LHCN-M2 (cell line): ENCODE measurements around the gene ARHGAP9. TPM values are rescaled to one million over a fixed set of nuclear protein-coding genes. Genes with fewer than 3 reads are reported as not detected.

Experiments used
- DNase-seq: peaks from one replicate; pipeline ENCODE4 v3.0.0-alpha.2; 2012; ENCODE audit warnings: low read depth
- polyA plus RNA-seq: library from polyadenylated mRNA; unstranded; fragments of >200 nt; gene quantifications from one replicate; pipeline ENCODE4 v1.2.1, GENCODE V29; 2012; ENCODE audit warnings: missing spikeins
- total RNA-seq: library from RNA; depleted of rRNA; stranded (reverse); fragments of >200 nt; gene quantifications from 2 replicates; pipeline ENCODE4 v1.2.3, GENCODE V29; 2014; rRNA removed

ARHGAP9 gene
- total RNA-seq, result 0.23 TPM in 1 of 2 replicates, not detected in the other
- polyA plus RNA-seq, result 0.21 TPM

GRCh38 chr12:57479376-57480115 lies at the start of gene ARHGAP9:
ARHGAP9 (minus strand) TSS chr12:57479866; CDS start chr12:57479406, 460 bp downstream.
- no peak for DNase-seq

GRCh38 chr12:57528831-57529555 lies 49.3 kb upstream of the ARHGAP9 start:
- no peak for DNase-seq

- DNase-seq, result no peak
Observed at GRCh38 chr12:57528176-57528575, 48.5 kb upstream of the ARHGAP9 start.

GRCh38 chr12:57527184-57527583 lies 47.5 kb upstream of the ARHGAP9 start:
- no peak for DNase-seq

GRCh38 chr12:57526477-57527126 lies 46.9 kb upstream of the ARHGAP9 start:
- DNase-seq, result no peak

GRCh38 chr12:57525615-57526383 lies 46.1 kb upstream of the ARHGAP9 start:
- no peak for DNase-seq

- DNase-seq, result peak; percentile 64
Observed at GRCh38 chr12:57524814-57525614, 45.3 kb upstream of the ARHGAP9 start.

GRCh38 chr12:57523706-57524614 lies 44.3 kb upstream of the ARHGAP9 start:
- DNase-seq, result no peak

GRCh38 chr12:57522887-57523705 lies 43.4 kb upstream of the ARHGAP9 start:
- peak; percentile 39 for DNase-seq

- peak; percentile 89 for DNase-seq
Observed at GRCh38 chr12:57522011-57522886, 42.6 kb upstream of the ARHGAP9 start, which contains the start of gene MBD6. MBD6 (plus strand) TSS chr12:57522824; CDS start chr12:57524304, 1,480 bp downstream.

- no peak for DNase-seq
Observed at GRCh38 chr12:57521525-57522010, 41.9 kb upstream of the ARHGAP9 start.

GRCh38 chr12:57520053-57520818 lies 40.6 kb upstream of the ARHGAP9 start, which contains the start of gene DDIT3:
DDIT3 (minus strand) TSS chr12:57520514; CDS start chr12:57517406, 3,108 bp downstream.
- peak; percentile 98 for DNase-seq

GRCh38 chr12:57519796-57520052 lies 40.1 kb upstream of the ARHGAP9 start:
- no peak for DNase-seq

GRCh38 chr12:57518920-57519795 lies 39.5 kb upstream of the ARHGAP9 start:
- DNase-seq, result peak; percentile 58

- DNase-seq, result no peak
Observed at GRCh38 chr12:57518176-57518919, 38.7 kb upstream of the ARHGAP9 start.
